HG03135 (cell line): ENCODE results near the gene SMIM24.
"Not testable (repeated sequence)": the region's sequence is repeated elsewhere in the genome, so short reads cannot be mapped to it uniquely, and the experiment has no call there.

ENCODE experiments used
- ATAC-seq: cut with Tn5 transposase; IDR thresholded peaks from one replicate; pipeline ENCODE4 v1.9.1; 2021; ENCODE audit warnings: mild to moderate bottlenecking, moderate library complexity; ENCODE audit not compliant: unreplicated experiment

Gene SMIM24

DNA sequence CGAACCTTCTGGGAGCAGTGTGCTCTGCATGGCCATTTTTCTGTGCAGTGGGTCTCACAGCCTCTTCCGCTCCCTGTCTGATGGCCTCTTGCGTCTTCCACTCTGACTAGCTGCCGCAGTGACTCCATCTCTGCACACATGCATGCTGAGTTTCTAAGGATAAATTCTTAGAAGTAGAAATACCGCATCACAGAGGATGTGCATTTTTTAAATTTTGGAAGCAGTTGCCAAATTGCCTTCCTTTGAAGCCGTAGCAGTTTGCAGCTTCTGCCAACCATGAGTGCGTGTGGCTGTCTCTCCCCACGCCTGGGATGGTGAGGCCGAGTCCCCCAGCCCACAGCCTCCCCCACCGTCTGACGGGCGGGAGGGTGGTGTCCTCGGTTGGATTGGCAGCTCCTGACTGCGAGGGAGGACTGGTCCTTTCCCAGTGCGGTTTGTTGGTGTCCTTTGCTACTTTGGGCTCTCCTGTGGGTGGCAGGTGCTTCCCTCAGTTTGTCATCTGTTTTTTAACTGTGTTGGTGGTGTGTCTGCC lies 35.6 kb upstream of the SMIM24 start:
- ATAC-seq, result no peak

DNA sequence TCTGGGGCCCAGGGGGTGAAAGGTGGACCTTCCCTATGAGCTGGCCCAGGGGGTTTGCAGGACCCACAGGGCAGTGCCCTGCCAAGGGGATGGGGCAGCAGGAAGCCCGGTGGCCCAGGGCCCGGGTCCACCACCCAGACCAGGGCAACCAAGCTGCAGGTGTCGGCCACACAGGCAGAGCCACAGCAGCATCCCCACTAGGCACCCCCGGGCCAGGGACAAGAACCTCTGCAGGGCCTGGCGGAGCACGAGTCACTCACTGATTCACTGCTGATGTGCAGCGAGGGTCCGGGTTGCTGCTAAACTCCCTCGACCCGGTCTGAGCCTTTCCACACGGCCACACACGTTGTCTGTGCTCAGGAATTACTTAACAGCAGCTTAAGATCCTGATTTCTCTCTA lies 34.6 kb upstream of the SMIM24 start:
- no peak for ATAC-seq

DNA sequence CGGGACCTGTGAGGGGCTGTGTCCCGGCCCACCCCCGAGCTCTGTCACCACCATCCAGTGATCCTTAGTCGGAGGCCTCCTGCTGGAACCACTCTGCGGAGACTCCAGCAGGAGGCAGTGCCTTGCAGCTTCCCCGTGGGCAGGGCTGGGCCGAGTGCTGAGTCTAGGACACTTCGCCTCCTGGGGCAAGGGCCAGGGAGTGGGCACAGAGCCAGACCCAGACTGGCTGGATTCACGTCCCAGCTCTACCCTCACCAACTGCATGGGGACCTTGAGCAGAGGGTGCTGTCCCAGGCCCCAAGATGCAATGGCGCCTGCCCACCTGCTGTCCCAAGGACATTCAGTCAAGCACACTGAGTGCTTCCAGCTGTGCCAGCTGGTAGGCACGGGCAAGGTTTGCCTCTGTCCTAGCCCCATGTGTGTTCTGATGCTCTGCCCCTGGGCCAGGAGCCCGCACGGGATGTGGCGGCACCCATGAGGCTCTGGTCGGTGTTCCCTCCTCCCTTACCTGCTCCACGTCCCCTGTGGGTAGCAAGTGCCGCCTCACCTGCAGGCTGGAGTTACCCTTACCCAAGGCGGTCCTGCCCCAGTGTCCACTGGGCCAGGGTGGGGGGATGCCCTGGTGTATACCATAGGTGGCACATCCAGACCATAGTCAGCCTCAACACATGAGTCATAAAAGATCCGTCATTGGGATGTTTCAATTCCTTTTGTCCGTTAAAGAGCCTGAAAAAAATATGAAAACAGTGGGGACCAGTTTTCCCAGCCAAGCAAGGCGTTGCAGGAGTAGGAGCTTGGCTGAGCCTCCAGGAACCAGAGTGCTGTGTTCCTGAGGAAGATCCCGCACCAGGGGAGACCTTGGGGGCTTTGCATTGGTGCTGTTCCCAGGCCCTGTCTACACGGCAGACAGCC lies 33.2 kb upstream of the SMIM24 start:
- no peak for ATAC-seq

DNA sequence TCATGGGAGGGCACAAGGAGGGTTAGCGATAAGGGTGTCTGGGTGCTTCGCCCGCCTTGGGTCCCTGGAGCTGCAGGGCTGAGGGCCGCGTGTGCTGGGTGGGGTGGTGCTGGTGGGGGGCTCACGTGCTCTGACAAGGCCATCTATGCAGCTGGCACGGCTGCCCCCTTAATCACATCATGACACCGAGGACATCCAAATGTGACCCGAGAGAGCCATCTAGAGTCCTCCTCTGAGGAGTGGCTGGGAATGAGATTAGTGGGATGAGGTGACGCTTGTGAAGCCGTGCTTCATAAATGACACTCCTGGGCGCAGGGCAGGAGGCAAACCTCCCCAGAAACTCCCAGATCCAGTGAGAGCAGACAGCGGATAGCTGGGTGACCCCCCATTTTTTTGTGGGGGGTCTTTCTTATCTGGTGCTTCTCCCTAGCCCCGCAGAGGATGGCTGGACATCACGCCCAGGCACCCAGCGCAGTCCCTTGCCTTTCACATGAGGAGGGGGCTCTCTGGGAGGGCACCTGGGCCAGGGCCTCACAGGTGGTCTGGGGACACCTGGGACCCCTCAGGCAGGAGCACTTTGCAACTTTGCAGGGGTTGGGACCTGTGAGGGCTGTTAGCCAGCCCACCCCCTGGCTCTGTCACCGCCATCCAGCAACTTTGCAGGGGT lies 32.4 kb upstream of the SMIM24 start:
- ATAC-seq, result no peak

DNA sequence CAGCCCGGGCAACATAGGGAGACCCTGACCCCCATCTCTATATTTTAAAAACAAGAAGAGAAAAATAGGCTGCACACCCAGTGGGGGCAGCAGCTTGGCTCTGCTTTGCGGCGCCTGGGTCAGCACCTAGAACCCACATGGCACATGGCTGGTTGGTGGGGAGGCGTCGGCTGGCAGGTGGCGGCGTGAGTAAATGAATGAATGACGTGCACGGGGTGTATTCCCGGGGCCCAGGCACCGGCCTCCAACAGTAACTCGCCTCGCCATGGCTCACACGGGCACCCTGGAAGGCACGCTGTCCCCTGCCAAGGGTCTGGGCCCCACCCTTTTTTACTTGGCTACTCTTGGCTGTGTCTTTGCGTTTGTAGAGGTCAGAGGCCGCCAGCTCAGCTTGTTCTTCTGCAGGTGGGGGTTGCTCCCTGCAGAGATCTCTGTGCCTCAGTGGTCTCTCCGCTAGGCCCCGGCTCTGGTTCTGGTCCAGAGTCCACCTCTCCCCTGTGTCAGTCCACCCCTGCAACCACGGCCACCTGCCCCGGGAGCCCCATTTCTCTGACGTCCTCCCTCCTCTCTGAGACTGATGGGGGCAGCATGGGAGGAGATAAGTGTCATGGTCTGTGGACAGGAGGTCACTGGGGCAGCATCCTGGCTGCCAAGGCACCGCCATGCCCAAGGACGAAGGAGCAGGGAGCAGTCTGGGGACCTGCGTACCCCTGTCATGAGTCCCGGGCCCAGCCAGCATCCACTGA lies 31.4 kb upstream of the SMIM24 start:
- no peak for ATAC-seq

DNA sequence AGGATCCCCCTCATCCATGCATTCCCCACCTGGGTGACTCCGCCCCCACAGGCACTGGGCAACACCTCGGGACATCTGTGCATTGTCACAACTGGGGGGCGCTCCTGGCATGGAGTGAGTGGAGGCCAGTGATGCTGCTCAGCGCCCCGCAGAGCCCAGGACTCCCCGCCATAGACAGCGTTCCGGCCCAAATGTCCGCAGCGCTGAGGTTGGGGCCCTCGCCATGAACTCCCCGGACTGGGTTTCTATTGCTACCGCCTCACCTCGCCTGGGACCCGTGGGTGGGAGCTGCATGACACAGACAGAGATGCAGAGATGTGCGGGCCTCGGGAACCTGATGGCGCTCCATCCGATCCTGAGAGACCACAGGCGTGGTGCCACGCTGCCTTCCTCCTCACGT lies 30.4 kb upstream of the SMIM24 start:
- ATAC-seq, result no peak

DNA sequence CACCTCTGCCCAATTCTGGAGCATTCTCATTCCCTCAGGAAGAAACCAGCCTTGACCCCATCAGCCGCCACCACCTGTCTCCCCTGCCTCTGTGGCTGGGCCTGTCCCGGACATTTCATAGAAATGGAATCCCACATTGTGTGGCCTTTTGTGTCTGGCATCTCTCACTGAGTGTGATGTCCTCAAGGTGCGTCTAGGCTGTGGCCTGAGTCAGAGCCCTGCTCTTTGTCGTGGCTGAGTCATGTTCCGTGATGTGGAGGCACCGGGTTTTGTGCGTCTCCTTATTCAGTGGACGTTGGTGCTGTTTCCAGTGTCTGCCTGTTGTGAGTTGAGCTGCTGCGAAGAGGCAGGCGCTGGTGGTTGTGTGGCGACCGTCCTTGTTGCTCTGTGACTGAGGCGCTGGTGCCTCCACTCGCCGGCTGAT lies 29.3 kb upstream of the SMIM24 start:
- no peak for ATAC-seq

DNA sequence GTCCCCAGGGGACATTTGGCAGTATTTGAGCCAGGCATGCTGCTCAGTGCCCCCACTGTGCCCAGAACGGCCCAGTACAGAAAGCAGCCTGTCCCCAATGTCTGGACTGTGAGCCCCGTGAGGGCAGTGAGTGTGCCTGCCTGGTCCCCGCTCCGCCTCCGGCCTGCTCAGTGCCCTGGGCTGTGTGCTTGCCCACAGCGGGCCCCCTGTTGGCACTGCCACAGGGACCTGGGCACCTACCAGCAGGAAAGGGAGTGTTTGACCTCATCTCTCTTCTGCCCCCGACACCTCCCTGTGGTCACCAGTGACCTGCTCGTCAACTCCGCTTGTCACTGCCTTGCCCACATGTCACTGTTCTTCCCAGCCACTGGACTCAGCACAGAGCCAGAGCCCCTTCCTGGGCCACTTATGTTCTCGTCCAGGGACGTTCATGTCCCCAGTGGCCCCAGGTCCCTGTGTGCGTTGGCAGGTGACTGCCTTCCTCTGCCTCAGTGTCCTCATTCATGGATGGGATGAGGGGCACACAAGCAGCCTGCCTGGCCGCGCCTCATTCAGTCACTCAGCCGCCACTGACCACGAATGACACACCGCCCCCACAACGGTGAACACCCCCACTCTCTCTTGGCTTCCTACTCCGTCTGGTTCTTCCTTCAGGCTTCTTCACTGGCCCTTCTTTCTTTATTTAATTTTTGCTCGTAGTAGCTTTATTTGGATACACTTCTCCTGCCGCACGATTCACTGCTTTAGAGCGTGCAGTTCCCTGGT lies 28.6 kb upstream of the SMIM24 start:
- ATAC-seq, result no peak

DNA sequence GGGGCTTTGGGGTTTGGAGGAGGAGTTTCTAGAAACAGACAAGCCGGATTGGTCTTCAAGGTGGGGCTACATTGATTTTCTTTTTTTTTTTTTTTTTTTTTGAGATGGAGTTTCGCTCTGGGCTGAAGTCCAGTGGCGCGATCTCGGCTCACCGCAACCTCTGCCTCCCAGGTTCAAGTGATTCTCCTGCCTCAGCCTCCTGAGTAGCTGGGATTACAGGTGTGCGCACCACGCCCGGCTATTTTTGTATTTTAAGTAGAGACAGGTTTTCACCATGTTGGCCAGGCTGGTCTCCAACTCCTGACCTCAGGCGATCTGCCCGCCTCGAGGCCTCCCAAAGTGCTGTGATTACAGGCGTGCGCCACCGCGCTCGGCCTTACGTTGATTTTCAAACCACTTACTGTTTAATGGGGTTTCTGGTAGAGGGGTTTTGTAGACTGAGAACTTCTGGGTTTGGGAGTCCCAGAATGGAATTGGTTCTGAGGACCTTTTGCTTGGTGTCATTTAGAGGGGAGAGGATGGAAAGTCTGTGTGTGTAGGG lies 27.9 kb upstream of the SMIM24 start:
- not testable (repeated sequence) for ATAC-seq

DNA sequence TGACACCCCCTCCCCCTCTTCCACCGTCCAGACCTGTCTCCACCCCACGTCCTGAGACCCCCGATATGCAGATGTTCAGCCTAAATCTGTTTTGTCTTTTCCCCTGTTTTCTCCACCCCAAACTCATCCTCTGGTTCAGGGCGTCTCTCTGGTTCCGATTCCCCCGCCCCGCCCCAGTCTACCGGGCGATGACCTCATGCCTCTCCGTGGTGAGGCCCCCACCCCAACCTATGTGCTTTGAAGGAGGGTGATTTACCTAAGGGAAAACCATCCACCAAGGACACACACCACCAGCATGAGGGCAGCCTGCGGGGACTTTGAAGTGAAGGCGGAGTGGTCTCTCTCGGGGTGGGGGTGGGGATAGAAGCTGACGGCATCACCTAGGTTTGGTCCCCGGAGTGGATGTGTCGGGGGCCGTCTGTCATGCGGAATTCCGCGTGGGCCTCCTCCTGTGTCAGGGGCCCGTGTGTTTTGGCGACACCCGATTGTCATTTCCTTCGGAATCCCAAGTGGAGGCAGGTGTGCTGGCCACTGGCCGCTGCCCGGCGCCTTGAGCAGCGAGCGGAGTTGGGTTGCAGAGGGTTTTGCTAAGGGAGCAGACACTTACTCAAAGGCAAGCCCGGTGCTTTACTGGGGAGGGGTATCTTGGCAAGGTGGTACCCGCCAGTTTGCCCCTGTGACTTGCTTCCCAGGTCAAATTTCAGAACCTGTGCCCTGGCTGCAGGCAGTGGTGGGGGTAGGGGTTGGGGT lies 27.2 kb upstream of the SMIM24 start:
- no peak for ATAC-seq

DNA sequence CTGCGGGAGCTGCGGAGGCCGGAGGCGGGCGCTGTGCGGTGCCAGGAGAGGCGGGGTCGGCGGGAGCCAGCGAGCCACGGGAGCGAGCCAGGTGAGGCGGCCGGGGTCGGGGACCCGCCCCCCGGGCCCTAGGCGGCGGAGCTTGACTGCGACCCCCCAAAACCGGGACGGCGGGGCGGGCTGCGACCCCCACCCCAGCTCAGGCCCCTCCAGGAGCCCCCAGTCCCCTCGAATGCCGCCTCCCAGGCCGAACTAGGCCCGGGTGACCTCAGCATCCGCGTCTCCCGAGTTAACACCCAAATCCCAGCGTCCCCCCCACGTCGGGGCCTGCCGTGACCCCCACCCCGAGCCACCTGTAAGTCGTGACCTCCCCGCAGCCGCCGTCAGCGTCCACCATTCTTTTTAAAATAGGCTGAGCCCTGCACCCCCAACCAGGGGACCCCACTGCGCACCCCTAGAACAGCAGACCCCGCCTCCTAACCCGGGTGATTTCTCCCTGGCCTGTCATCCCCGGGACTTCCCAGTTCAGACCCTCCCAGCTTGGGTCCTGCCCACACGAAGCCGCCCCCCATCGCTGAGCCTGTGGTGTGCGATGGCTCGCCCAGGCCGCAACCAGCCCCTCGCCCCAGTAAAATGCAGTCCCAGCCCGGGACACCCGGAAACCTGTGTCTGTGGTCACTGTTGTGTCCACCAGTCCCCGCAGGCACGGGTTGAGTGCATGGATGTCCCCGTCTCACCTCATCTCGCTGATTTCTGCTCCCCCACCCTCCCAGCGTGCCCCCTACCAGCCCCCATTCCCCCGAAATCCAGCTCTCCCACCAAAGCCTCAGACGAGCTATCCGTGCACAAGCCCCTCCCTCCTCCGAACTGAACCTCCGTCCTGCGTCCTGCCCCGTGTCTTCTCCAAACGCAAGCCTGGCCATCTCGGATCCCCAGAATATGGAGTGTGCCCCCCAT lies 26.3 kb upstream of the SMIM24 start:
- ATAC-seq, result peak; percentile 5

DNA sequence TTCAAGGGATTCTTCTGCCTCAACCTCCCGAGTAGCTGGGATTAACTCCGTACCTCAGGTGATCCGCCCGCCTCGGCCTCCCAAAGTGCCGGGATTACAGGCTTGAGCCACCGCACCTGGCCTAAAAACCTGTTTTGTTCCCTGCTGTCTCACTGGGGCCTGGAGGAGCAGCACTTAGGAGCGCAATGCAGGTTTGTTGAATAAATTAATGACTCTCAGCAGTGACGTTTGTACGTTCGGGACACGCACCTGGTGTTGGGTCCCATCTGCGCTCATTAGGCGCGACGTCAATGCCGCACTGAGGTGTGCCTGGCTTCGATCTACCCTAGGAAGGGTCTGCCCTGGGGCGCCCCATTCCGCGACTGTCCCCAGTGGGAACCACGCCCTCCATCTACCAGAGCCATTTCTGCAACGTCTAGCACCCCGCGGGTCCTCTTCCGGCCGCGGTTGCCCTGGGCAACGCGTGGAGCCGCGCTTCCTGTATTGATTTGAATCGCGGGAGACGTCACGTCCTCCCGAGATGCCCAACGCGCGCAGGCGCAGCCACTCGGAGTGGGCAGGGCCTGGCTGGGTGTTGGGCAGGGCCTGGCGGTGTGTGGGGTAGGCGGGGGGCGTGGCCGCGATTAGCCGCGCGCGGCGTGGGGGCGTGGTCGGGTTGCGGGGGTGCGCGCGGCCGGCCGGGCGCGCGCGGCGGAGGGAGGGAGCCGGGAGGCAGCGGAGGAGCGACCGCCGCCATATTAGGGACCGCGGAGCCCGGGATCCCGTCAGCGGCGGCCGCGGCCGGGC lies 25.5 kb upstream of the SMIM24 start, which contains the start of gene FZR1:
FZR1 (plus strand) TSS at position 714 of the 786 bp plus-strand sequence. CDS start 16,679 bp downstream, outside the sequence.
- peak; percentile 86 for ATAC-seq

DNA sequence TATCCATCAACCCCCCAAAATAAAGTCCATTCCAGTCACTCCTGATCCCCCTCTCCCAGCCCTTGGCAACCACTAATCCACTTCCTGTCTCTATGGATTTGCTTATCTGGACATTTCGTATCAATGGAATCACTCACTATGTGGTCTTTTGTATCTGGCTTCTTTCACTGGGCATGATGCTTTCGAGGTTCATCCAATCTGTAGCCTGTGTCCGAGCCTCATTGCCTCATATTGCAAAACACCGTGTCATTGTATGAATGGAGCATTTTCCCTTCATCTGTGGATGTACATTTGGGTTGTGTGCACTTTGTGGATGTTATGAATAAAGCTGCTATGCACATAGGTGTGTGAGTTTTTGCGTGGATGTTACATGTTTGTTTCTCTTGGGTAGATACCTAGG lies 24.4 kb upstream of the SMIM24 start:
- ATAC-seq, result no peak

DNA sequence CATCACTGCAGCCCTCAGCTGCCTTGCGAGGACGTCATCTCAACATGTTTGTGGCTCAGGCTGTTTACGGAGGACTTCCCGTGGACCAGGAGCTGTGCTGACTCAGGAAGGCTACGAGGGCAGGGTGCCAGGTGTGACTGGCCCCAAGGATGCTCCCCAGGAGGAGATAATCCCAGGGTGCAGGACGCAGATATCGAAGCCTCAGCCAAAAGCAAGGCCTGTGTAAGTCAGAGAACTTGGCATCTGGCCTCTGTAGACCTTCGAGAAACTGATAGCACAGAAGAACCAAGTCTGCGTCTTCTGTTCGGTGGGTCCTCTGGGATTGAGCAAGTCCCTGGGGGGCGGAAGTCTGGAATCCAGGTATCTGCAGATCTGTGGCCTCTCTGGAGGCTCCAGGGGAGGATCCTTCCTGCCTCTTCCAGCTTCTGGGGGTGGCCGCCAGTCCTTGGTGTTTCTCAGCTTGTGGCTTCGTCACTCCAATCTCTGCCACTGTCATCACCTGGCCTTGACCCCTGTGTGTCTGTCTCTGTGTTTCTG lies 22.8 kb upstream of the SMIM24 start:
- no peak for ATAC-seq

DNA sequence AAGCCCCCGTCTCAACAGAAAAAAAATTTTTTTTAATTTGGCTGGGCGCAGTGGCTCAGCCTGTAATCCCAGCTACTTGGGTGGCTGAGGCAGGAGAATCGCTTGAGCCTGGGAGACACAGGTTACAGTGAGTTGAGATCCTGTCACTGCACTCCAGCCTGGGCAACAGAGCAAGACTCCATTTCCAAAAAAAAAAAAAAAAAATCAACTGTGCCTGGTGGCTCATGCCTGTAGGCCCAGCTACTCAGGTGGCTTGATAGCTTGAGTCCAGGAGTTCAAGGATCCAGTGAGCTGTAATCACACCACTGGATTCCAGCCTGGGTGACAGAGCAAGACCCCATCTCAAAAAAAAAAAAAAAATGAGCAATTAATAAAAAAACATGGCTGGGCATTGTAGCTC lies 21.5 kb upstream of the SMIM24 start:
- ATAC-seq, result no peak

DNA sequence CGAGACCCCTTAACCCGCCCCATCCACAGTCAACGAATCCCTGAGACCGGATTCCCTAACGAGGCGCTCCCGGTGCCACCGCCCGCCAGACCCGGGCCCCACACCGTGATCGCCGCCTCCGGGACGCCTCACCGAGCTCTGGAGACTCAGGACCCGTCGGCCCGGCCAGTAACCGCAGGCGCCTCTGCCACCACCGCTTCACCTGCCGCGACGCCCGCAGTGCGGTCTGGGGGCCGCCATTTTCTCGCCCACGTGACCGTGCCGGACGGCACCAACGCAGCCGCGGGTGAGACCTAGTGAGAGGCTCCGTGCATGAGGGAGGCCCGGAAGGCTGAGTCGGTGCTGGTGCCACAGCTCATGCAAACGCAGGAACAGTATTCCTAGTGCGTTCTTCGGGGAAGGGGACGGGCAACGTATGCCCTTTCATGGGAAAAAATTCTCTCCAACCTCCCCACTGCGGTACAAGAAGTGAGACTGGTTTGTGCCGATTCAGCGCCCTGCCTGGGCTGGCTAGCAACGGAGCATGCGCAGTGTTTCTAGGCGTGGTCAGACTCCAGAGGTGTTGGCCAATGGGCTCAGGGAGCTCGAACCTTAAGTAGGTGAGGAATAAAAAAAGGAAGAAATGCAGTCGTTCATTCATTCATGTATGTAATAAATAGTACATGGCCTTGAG lies 20.2 kb upstream of the SMIM24 start, which contains the start of gene DOHH:
DOHH (minus strand) TSS at position 246 of the 673 bp plus-strand sequence. CDS start 3,860 bp downstream, outside the sequence.
- peak; percentile 81 for ATAC-seq
